H1 (cell line): Measurements from ENCODE around the gene ALX1.

Experiments
- BRCA1 ChIP-seq: IDR thresholded peaks from 2 replicates; pipeline ENCODE4 v1.6.1; 2012; ENCODE audit warnings: low read depth, low read length, improper control_type of control experiment
- CREB1 ChIP-seq: IDR thresholded peaks from 2 replicates; pipeline ENCODE4 v1.6.1; 2012; ENCODE audit warnings: inconsistent platforms
- CTCF ChIP-seq, 3 experiments: IDR thresholded peaks; 1 replicate in 2 of 3; 2 replicates in 1 of 3; pipeline versions ENCODE4 v1.5.1 to v1.6.1; 2011; ENCODE audit warnings: low read length in 3 of 3, mild to moderate bottlenecking in 3 of 3, inconsistent platforms in 2 of 3, low read depth in 1 of 3, moderate library complexity in 1 of 3; ENCODE audit not compliant: insufficient read depth in 1 of 3; ENCODE audit errors: control extremely low read depth in 1 of 3
- EGR1 ChIP-seq: IDR thresholded peaks from 2 replicates; pipeline ENCODE4 v1.6.1; 2011; ENCODE audit warnings: low read depth, low read length, borderline replicate concordance
- POLR2A ChIP-seq, 2 experiments: IDR thresholded peaks; 1 replicate in 1 of 2; 2 replicates in 1 of 2; pipeline ENCODE4 v1.6.1; 2011; ENCODE audit warnings: low read depth in 2 of 2, low read length in 2 of 2, mild to moderate bottlenecking in 2 of 2; ENCODE audit errors: control extremely low read depth in 1 of 2
- POU5F1 ChIP-seq: IDR thresholded peaks from 2 replicates; pipeline ENCODE4 v1.6.1; 2011; ENCODE audit warnings: low read depth, mild to moderate bottlenecking, low read length, moderate library complexity
- SIRT6 ChIP-seq: IDR thresholded peaks from one replicate; pipeline ENCODE4 v1.7.1; 2012; ENCODE audit warnings: low read length, inconsistent platforms
- SP4 ChIP-seq: IDR thresholded peaks from 2 replicates; pipeline ENCODE4 v1.6.1; 2012; ENCODE audit warnings: low read length, inconsistent platforms
- SRF ChIP-seq: IDR thresholded peaks from 2 replicates; pipeline ENCODE4 v1.6.1; 2011; ENCODE audit warnings: mild to moderate bottlenecking, low read depth, low read length, moderate library complexity
- TEAD4 ChIP-seq: IDR thresholded peaks from 2 replicates; pipeline ENCODE4 v1.6.1; 2012; ENCODE audit warnings: low read depth, low read length, inconsistent platforms, mixed read lengths
- USF2 ChIP-seq: IDR thresholded peaks from 2 replicates; pipeline ENCODE4 v1.6.1; 2011; ENCODE audit warnings: low read length, improper control_type of control experiment
- YY1 ChIP-seq: IDR thresholded peaks from 2 replicates; pipeline ENCODE4 v1.6.1; 2011; ENCODE audit warnings: low read depth, mild to moderate bottlenecking, low read length
- ZNF274 ChIP-seq: IDR thresholded peaks from 2 replicates; pipeline ENCODE4 v1.7.0; 2012; ENCODE audit warnings: low read length, borderline replicate concordance; ENCODE audit errors: extremely low read depth

GRCh38 chr12:85273381-85274314, 6.4 kb upstream of the ALX1 start:
- TF ChIP-seq EGR1 (no peak), POLR2A (IDR thresholded peaks at IDR 0.05; ENCODE audit: control extremely low read depth in 1 of 2, low read depth in 2 of 2, low read length in 2 of 2) (no peak), USF2 (no peak), ZNF274 (no peak), CTCF (IDR thresholded peaks at IDR 0.05; ENCODE audit: control extremely low read depth in 1 of 3, insufficient read depth in 1 of 3, low read depth in 1 of 3, low read length in 3 of 3) (no peak), POU5F1 (no peak), TEAD4 (no peak), SRF (no peak), SP4 (no peak), YY1 (no peak), BRCA1 (no peak), CREB1 (no peak), SIRT6 (no peak)
